Urothelium cell line (cell line): ENCODE measurements around the gene CALHM5.
A peak's percentile ranks its signal among the peaks of the same experiment; 100 is the strongest.

Experiments
- DNase-seq: peaks from one replicate; pipeline ENCODE4 v3.0.0; 2011; ENCODE audit warnings: low spot score, mixed read lengths
- FAIRE-seq: peaks from 2 replicates; lab custom pipeline; 2011; peaks lifted over from hg19 to GRCh38; lab: Jason Lieb, UNC

Gene CALHM5

DNA sequence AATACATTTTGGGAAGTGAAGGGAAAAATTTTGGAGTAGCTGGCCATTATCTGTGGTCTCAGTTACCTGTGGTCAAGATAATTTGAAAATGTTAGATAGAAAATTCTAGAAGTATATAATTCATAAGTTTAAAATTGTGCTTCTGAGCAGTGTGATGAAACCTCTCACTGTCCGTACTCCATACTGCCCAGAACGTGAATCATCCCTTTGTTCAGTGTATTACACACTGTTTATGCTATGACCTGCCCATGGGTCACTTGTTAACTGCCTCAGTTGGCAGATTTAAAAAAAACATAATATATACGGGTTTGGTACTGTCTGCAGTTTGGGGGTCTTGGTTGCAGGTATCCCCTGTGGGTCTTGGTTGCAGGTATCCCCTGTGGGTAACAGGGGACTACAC, 4.1 kb upstream of the CALHM5 start:
- DNase-seq (no peak), FAIRE-seq (no peak)

DNA sequence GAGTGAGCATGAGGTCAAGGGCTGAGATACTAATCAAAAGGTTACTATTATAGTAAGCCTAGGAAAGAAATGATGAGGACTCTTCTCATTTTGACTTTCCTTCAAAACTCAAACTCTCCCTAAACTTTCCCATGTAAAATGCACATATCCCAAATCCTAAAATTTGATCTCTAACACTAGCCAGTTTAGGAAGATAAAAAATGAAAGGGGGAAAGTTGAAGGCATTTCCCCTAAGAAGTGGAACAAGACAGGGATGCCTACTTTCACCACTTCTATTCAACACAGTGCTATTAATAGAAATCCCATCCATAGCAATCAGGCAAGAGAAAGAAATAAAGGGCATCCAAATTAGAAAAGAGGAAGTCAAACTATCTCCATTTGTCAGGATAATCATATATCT, 2.9 kb upstream of the CALHM5 start:
- FAIRE-seq (no peak), DNase-seq (no peak)

DNA sequence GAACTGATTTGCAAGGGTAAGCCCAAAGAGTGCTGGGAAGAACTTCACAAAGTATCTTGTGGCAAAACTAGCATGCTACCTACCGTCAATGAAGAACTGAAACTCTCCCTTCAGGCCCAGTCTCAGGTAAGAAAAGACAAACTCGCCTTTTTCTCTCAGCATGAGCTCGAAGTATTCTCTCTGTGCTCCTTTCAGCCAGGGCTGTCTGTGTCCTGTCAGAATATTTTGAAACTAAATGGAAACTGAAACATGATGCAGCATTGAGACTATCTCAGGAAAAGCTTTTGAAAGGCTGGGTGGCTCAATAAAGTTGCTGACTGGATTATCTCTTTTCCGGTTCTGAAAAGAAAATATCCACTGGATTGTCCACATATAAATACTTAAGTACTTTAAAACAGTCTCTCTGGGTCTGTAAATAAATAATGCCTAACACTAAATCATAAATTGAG, 696 bp downstream of the CALHM5 start:
- no peak for DNase-seq
- FAIRE-seq: no peak

DNA sequence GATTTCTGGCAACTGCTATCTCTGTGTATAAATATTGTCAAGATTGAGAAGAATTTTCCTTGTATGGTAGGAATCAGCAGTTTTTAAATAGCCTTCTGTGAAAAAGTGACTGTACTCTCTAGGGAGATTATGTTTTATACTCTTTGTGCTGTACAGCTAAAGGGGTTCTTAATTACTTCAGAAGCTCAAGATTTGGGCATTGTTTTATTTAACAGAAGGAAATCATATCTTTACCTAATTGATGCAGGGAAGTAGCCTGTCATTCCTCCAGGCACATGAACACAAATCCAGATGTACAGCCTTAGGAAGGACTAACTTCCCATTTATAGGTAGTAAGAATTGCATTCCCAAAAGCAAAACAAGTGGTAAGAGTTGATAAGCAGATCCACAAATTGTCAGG, 1.3 kb downstream of the CALHM5 start:
- FAIRE-seq (no peak), DNase-seq (no peak)

DNA sequence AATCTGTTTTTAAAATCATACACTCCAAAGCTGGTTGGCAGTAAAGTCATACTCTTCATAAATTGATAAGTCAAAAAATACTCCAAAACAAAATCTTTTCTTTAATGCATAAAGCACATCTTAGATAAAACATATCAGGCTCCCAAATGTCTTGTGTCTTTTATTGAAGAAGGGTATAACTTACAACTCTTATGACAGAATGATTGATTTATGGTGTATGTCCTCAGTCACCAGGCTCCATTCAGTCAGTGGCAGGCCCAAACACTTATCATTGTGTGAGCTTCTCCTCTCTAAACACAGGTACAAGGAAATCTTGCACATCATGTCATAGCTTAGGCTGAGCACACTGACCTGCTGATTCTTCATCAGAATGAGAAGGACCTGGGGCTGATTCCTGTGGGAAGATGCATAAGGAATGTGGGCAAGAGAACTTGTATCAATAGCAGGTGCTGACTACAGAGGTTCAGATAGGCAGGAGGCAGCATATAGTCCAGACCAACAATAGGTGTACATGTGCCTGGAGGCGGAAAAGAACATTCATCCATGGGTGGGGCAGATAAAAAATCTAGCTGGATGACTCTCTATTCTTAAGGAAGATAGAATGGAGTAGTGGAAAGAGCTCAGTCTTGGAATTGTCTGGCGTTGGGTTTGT, 1.9 kb downstream of the CALHM5 start:
- FAIRE-seq (no peak), DNase-seq (no peak)

DNA sequence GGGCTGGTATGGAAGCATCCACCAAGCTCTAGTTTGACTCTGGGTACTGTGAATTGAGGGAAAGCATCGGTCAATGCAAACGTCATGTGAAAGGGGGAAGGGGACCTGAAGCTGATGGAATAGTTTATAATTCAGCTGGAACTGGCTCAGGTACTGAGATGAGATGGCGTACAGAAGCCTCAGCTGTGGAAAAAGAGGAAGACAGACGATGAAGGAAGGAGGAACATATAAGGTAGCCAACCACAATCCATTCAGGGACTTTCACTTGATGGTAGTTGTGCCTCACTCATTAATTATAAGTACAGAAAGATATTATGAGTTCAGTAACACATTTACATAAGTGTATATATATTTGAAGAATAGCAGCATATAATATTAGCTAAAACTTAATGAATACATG, 2.7 kb downstream of the CALHM5 start:
- FAIRE-seq (no peak), DNase-seq (no peak)

DNA sequence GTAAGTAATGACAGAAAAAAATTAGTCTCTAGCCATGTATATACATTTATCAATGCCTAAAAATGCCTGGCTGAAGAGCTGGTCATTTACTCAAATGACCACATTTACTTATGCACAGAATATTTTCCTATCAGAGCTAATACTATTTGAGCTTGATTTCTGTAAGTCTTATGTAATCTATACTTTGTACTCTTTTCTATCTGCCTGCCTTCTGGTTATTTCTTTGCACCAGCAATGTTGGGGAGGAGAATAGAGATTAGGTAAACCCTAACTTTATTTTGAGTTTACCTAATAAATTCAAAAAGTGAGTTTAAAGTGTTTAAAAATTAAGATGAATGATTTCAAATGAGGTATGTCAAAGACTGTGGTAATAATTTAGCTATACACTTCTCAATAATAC, 3.7 kb downstream of the CALHM5 start:
- FAIRE-seq (no peak), DNase-seq (no peak)

DNA sequence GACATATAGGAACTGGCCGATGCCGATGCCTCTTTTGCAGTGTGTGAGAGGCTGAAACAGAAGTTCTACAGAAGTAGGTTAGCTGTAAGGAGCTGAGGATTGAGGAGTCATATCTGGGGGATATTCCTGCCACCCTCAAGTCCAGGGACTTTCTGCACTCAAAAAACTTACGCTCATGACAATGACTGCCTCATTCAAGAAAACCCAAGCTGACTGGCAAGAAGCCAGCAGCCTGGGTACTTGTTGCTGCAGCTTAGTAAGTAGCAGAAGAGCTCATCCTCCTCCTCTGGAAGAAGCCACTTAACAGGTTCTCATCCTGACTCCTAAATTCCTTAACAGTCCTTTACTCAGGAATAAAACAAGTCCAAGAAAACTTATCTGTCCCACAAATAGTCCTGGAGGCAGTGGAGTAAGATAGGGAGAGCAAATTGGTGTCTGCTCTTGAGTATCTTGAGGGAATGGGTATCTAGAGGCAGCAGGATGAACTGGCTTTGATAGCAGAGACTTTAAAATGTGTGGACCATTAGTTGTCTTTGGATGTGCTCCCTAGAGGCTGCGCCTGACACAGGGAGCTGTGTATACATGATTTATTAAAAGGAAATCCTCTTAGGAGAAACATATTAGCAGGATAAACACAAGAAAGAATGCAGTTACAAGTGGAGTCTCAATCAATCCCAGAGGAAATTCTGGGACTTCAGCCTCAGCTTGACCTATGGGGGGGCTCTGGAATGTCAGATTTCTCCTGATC, 7.4 kb downstream of the CALHM5 start:
- FAIRE-seq (no peak), DNase-seq (no peak)

DNA sequence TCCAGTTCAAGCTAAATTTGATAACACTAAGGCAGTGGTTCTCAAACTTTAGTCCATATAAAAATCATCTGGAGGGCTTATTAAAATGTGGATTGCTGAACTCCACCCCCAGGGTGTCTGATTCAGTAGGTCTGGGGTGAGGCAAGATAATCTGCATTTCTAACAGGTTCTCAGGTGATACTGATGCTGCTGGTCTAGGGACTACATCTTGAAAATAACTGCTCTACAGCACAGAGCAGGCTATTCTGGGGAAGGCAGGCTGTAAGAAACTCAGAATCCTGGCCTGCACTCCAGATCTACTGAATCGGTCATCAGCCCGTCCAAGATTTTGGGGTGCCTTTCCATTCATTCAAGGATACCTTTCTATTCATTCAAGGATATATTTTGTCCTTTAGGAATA, 11.5 kb downstream of the CALHM5 start:
- DNase-seq (no peak), FAIRE-seq (no peak)

DNA sequence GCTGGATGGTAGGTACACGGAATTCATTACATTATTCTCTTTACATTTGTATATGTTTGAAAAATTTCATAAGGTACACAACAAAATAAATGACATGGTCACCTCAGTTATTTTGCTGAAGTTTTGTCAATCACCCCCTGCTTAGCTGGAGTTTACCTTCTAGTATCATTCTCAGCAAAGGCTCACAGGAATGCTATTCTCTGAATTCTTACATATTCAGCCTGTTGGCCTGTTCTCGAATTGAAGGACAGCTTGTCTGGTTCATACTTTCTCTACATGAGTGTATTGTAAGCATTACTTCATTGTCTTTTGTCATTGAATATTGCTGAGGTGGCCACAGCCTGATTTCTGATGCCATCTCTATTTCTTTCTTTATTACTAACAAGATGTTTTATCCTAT, 12.8 kb downstream of the CALHM5 start:
- FAIRE-seq (no peak), DNase-seq (no peak)

DNA sequence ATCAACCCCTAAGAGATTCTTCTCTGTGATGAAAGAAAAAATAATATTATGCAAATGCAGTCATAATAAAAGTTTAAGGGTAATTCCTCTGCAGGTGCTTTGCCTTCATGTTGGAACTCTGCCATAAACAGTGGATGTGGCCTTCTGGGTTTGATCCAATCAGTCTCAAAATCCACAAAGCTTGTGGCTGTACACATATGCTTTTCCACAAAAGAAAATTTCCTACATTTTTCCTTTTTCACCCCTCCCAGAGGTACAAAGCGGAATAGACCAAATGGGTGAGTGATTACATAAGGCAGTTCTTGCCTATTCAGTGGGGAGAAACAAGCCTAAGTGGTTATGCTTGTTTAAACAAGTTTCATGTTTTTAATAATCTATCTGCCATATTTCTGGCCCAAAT, 16.7 kb downstream of the CALHM5 start:
- no peak for DNase-seq
- FAIRE-seq: no peak

DNA sequence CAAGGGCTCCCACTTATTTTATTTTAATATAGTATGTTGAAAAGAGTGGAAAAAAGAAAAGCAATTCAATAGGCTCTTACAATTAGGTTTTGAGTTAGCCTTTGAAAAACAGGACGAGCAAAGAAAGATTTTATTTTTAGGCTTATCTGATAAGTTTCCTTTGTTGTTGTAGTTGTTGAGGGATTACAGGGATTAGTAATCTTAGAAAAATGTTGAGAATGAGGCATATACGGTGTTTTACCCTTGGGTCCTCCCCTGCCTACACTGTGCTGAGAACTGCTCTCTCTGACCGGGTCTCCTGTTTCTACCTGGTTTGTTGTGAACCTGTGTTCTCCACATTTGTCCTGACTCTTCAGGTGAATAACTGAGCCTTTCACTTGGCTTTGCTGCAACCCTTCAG, 17.3 kb downstream of the CALHM5 start:
- FAIRE-seq (no peak), DNase-seq (no peak)

DNA sequence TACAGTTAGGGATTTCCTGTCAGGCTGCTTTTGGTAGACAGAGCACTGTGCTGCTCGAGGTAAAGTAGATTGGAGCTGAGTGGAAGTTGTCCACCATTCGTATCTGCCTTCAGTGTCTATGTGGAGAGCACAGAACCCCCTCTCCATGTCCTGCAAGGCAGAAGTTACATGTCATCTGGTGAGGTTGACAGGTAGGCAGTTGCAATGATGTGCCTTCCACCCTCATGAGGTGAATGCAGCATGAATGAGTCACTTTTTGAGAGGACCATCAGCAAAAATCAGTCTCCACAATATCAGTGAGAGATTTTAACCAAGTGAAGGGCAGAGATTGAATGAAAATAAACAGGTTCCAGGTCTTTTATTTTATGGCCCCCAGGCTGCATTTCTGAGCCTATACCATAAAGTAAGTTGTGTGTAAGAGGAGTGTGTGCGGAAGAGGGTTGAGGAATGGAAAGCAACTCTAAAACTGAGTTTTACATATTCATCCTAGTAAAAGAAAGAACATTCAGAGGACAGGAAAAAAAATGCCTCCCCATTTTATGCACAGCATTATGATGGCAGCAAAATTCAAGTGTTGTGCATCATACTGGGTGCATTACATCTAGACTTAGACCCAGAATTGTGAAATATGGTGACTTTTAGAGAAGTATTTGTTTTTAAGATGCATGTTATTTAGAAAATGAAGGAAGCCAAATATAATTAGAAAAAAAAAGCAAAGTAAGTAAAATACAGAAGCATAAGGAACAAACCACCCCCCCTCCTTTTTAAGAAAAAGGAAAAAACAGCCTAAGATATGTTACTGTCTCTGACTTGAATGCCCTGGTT, 18.2 kb downstream of the CALHM5 start:
- no peak for DNase-seq
- no peak for FAIRE-seq

DNA sequence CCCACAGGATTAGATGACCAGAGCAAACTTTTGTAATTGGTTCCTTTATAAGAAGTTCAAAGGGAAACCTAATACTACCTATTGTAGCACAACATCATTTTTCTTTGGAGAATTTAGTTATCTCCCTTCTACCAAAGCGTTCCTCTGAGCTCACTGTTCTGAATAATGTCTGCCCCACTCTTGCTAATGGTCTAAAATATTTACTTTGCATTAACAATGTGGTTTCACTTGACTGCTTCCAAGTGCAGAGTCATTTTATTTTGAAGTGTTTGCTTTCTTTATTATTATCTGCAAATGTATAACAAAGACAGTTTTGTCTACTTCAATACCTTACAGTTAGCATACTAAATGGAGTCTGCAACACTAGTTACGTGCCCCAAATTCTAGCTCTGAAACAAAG, 19.0 kb downstream of the CALHM5 start:
- FAIRE-seq: no peak
- no peak for DNase-seq

DNA sequence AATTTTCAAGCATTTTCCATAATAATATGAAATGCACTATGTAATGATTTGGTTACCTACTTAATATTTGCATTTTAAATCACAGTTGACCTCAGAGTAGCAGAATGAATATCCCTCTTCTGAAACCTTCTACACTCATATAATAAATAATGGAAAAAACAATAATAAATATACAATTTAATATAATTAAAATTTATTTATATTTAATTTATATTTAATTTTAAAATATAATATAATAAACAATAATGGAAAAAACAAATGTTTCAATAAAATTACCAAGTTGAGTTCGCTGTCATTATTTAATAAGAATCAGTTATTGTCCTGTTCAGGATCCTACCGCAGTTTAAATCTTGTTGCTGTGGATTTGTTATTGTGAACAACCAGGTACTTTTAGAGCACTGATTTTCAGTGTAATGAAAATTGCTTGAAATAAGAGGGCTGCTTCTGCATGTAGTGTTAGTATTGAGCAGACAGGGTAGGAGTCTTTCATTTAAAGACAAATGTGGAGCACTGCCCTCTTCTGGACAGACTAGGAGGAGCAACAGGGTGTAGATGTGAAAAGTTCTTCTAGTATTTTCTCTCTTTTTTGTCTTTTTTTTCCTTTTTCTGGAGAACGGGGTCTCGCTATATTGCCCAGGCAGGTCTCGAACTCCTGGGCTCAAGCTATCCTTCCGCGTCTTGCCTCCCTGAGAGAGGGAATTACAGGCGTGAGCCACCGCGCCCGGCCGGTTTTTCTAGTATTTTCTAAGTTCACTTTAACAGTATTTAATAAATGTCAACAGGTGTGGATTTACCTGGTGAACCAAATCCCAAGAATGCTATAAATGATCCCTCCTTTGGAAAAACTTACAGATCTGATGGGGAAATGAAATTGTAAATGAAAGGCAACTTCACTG, 20.5 kb downstream of the CALHM5 start:
- DNase-seq: peak; percentile 27
- no peak for FAIRE-seq

DNA sequence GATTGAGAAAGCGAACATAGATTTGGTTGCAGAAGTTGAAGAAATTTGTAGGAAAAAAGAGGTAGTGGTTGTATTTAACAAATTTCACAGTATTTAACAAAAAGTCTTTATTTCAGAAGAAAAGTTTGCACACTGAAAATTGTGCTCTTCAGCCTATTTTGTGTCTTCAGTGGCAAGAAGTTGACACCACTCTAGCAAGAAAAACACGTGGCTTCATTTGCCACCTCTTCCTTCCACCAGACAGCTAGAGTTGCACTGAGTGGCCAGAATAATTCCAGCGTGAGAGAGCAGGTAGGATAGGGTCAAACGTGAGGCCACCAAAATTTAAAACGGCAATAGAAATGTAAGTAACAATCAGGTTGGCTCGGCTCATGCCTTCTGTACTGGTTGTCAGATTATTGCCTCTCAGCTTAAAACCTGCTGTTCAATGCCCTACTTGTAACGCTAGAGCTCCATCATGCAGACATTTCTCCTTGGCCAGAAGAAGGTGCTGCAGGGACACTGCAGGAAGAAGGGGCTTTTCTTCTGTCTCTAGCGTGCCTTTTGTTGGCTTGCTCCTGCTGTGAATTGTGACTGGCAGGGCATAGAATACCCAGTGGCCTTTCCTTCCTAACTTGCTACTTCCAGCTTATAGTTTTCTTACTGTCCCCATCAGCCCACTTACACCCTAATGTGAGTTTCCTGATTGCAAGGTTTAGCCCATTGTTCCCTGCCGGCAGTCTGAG, 22.0 kb downstream of the CALHM5 start:
- FAIRE-seq (no peak), DNase-seq (no peak)

DNA sequence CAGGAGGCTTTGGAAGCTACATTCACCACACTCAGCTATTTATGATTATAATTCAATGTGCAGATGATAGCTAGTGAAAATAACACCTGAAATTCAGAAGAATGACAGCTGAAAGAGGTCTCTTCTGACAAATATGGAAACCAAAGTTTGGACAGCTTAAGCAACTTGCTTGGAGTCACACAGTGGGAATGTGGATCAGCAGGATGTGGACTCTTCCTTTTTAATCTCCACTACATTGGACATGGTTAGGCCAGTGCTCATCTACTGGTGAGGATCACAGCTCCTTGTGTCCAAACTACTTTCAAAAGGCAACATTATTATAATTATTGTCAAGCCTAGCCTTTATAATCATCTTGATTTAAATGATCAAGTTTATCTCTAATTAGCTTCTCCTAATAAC, 23.7 kb downstream of the CALHM5 start:
- FAIRE-seq: no peak
- DNase-seq: no peak

DNA sequence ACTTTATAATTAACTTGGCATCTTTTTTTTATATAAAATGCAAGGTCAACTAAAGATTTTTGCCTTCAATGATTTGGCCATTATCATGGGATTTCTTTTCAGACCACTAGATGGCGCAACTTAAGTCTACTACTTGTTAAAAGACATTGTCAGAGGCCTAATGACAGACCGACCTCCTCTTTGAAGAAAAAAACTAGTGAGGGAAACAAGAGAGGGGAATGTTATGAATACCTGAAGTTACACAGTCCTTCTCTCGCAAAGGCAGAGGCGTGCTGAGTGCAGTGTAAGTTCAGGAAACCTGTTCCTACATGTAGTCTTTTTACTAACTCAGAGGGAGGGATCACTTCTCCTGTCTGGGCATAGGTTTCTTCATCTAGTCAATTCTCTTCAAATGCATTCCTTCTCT, 24.8 kb downstream of the CALHM5 start:
- FAIRE-seq: no peak
- peak; percentile 24 for DNase-seq

DNA sequence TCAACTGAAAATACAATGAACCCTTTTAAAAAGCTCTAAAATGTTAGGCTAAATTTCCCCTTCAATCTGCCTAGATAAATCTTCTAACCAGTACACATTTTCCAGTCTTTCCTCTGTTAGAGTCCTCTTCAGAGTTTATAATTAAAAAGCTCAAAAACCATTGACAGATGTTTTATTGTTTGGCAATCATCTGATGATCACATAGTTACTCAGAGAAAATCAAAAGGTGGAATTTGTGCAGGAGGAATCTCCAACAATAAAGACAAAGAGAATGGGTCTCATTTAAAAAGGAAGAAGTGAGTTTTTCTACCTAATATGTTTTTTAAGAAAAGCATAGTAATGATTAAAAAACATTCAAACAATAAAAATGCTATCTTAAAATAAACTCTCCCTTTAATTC, 31.0 kb downstream of the CALHM5 start:
- DNase-seq: no peak
- FAIRE-seq: no peak

DNA sequence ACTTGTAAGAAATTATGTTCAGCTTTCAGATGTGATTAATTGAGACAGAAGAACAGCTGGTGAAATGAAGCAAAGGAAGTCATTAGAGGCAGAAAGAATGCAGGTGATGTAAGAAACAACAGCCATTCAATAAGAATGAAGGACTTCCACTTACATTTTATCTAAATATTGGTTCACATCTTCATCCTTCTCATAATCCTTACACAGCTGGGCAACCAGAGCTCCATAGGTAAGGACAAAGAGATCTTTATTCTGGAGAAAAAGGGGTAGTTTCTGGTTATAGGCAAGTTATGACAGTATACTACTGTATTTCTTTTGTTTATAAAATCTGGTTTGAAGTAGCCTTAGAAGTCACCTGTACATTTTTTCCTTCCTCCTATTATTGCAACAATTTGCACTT, 31.7 kb downstream of the CALHM5 start:
- FAIRE-seq: no peak
- no peak for DNase-seq
